ENCODE results near the gene DEK. TPM values are rescaled to one million over a fixed set of nuclear protein-coding genes. Genes with fewer than 3 reads are reported as not detected.

DEK gene
- total RNA-seq, 2 donors from 2014 or later = 72.6 to 130 TPM

DNA sequence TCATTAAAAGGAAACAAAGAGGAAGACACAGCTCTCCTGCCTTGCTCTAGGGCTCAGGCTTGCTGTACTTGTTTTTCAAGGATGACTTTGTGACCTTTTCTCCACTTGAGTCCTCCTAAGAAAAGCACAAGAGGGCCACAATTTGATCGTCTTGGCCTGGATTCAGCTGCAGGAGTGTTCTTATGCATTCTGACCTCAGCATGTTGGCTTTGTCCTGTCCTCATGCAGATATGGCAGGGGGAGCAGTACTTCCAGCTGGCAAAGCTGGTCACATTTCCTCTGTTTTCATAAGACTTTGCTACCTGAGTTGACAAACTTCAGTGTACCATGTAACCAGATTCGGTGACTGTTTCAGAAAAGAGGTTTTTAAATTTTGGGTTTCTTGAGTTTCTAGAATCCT is 78.3 kb downstream of the DEK start:
- H3K9me3 ChIP-seq = no peaks in the 10 kb centered on the region
- DNase-seq (ENCODE audit: low spot score) (no peak), ATAC-seq (ENCODE audit: insufficient number of reproducible peaks, low FRiP score, low read depth) (no peak)
- H3K4me1 ChIP-seq (ENCODE audit: control insufficient read depth in 1 of 2, low read depth in 2 of 2) = no peaks in the 10 kb centered on the region
- no peak for TF ChIP-seq CTCF (IDR thresholded peaks at IDR 0.05)
- H3K36me3 ChIP-seq = no peaks in the 10 kb centered on the region
- no peaks in the 10 kb centered on the region for H3K27me3 ChIP-seq (replicated peaks; ENCODE audit: insufficient read depth)
- no peak overlapping the region for H3K4me3 ChIP-seq
- no peak overlapping the region for H3K27ac ChIP-seq

GRCh38 chr6:18185624-18186023 is 78.7 kb downstream of the DEK start:
- no peaks in the 10 kb centered on the region for H3K9me3 ChIP-seq
- ATAC-seq (ENCODE audit: insufficient number of reproducible peaks, low FRiP score, low read depth) = no peak
- no peak for DNase-seq (ENCODE audit: low spot score)
- no peak overlapping the region for H3K4me3 ChIP-seq
- H3K4me1 ChIP-seq (ENCODE audit: control insufficient read depth in 1 of 2, low read depth in 2 of 2) = no peaks in the 10 kb centered on the region
- no peaks in the 10 kb centered on the region for H3K36me3 ChIP-seq
- TF ChIP-seq CTCF (IDR thresholded peaks at IDR 0.05) = no peak
- H3K27ac ChIP-seq = no peak overlapping the region
- H3K27me3 ChIP-seq (replicated peaks; ENCODE audit: insufficient read depth) = no peaks in the 10 kb centered on the region

- Histone ChIP-seq H3K4me3 (no peak overlapping the region), H3K36me3 (no peaks in the 10 kb centered on the region), H3K9me3 (no peaks in the 10 kb centered on the region), H3K27me3 (replicated peaks; ENCODE audit: insufficient read depth) (no peaks in the 10 kb centered on the region), H3K27ac (no peak overlapping the region), H3K4me1 (ENCODE audit: control insufficient read depth in 1 of 2, low read depth in 2 of 2) (no peaks in the 10 kb centered on the region)
- DNase-seq (ENCODE audit: low spot score) = no peak
- no peak for ATAC-seq (ENCODE audit: insufficient number of reproducible peaks, low FRiP score, low read depth)
- no peak for TF ChIP-seq CTCF (IDR thresholded peaks at IDR 0.05)
Measured at GRCh38 chr6:18183766-18184165, 80.6 kb downstream of the DEK start.

GRCh38 chr6:18182568-18182967 is 81.8 kb downstream of the DEK start:
- no peaks in the 10 kb centered on the region for H3K9me3 ChIP-seq
- H3K27ac ChIP-seq = no peak overlapping the region
- ATAC-seq (ENCODE audit: insufficient number of reproducible peaks, low FRiP score, low read depth) (no peak), DNase-seq (ENCODE audit: low spot score) (no peak)
- H3K4me3 ChIP-seq = no peak overlapping the region
- no peak for TF ChIP-seq CTCF (IDR thresholded peaks at IDR 0.05)
- no peaks in the 10 kb centered on the region for H3K36me3 ChIP-seq
- H3K27me3 ChIP-seq (replicated peaks; ENCODE audit: insufficient read depth) = no peaks in the 10 kb centered on the region
- no peaks in the 10 kb centered on the region for H3K4me1 ChIP-seq (ENCODE audit: control insufficient read depth in 1 of 2, low read depth in 2 of 2)

DNA sequence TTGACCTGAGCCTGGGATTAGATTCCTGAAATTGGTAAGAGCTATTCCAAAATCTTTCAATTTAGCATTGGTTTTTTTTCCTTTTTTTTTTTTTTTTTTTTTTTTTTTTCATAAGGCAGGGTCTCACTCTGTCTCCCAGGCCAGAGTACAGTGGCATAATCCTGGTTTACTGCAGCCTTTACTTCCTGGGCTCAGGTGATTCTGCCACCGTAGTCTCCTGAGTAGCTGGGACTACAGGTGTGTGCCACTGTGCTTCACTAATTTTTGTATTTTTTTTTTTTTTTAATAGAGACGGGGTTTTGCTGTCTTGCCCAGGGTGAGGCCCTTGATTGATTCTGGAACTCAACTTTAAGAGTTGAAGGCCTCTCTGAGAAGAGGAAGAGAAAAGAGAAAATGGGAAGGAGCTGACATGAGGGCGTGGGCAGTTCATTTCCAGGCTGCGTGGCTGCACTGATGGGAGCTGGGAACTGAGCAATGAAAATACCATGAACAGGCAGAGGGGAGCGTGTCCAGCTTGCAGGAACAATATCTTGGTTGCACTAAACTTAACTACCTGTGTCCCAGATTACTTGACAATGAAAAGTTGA is 84.5 kb downstream of the DEK start:
- no peak overlapping the region for H3K4me3 ChIP-seq
- DNase-seq (ENCODE audit: low spot score) (no peak), ATAC-seq (ENCODE audit: insufficient number of reproducible peaks, low FRiP score, low read depth) (no peak)
- H3K4me1 ChIP-seq (ENCODE audit: control insufficient read depth in 1 of 2, low read depth in 2 of 2) = no peaks in the 10 kb centered on the region
- no peaks in the 10 kb centered on the region for H3K27me3 ChIP-seq (replicated peaks; ENCODE audit: insufficient read depth)
- no peak for TF ChIP-seq CTCF (IDR thresholded peaks at IDR 0.05)
- no peaks in the 10 kb centered on the region for H3K9me3 ChIP-seq
- H3K36me3 ChIP-seq = no peaks in the 10 kb centered on the region
- no peak overlapping the region for H3K27ac ChIP-seq

Measured in thoracic aorta (tissue), 2 donors.